HG03097 (cell line): ENCODE measurements around the gene NBAS.
"Not testable (repeated sequence)": the region's sequence is repeated elsewhere in the genome, so short reads cannot be mapped to it uniquely, and the experiment has no call there.

Experiments
- ATAC-seq: cut with Tn5 transposase; IDR thresholded peaks from one replicate; pipeline ENCODE4 v1.9.1; 2021; ENCODE audit not compliant: unreplicated experiment, low FRiP score

Gene NBAS

DNA sequence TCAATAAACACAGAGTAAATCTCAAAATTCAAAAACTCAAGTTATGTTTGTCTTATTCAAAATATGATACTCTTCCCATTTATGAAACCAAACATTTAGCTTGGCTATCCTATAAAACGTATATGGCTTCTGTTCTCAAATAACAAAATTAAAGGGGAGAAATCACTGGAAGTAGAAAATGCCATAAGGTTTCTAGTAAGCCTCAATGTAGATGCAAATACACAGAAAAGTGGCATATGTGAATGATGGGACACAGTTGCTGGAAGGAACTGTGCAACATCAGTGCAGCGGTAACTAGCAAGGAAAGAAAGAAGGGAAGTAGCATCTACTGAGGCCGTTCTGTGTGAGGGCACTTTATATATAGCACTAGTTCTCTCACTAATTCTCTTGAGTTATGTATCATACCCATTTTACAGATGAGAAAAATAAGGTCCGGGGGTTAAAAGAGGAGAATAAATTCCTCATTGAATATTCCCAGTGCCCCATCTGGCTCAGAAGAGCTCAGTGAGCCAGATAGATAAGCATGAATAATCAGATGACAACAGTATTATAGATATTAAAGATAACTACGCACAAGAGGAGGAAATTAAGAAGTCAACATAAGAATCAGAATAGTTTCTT, 27.2 kb downstream of the NBAS start:
- ATAC-seq: no peak

GRCh38 chr2:15532996-15533395, 28.1 kb downstream of the NBAS start:
- no peak for ATAC-seq

DNA sequence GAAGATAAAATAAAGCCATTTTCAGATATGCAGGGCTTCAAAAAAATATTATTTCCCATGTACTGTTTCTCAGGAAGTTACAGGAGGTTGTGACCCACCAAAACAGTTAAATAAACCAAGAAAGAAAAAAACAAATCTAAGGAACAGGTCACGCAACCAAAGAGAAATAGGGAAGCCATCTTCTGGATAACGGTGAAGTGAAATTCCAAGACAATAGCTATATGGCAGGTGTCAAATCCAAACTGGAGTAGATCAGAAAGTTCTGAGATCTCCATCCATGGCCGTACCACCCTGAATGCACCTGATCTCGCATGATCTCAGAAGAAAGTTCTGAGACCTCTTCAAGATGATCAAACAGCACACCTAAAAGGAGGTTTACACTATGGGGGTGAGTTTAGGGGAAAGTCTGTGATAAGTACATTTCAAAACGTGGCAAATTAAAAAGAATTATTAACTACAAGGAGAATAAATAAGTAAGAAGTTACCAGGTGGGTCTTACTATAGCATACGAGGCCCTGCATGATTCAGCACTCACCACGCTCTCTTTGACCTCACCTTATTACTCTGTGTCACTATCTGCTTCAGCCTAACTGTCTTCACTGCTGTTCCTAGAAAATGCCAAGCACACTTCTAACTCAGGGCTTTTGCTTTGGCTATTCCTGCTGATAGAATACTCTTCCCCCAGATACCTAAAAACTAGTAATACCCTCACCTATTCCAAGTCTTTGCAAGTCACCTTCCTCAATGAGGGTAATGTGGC, 29.9 kb downstream of the NBAS start:
- no peak for ATAC-seq

DNA sequence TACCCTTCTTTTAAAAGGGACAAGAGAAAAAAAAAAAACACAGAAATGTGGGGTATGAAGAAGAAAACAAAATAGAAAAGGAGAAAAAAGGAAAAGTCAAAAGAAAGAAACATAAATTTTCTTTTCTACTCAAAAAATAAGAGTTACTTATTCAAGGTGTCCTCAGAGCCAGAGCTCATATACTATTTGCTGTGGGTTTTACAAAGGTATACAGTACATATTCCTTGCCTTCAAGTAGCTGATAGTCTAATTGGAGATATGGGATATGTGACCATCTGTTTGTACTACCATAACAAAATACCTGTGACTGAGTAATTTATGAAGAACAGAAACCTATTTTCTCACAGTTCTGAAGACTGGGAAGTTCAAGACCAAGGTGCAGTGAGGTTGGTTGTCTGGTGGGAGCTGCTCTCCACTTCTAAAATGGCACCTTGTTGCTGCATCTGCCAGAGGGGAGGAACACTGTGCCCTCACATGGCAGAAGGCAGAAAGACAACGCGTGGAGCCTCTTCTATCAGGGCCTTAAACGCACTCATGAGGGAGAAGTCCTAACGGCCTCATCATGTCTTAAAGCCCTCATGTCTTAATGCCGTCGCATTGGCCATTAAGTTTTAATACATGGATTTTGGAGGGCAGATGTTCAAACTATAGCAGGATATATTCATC, 33.9 kb downstream of the NBAS start:
- no peak for ATAC-seq

DNA sequence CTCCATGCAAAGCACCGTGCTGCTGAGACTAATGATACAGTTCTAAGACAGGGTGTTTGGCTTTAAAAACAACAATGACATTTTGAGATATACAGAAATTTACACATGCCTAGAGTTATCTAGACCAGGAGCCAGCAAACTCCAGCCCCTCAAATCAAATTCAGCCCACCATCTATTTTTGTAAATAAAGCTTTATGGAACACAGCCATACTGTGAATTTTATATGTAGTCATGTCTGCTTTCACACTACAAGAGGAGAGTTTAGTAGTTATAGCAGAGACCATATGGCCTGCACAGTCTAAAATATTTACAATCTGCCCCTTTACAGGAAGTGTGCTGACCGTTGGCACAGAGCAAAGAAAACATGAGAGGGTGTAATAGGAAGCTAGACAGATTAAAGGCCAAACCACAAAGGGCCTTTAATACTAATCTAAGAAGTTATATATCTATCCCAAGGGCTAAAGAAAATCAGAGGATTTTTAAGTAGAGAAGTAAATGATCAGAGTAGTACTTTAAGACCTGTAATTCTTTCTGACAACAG, 39.4 kb downstream of the NBAS start:
- no peak for ATAC-seq

DNA sequence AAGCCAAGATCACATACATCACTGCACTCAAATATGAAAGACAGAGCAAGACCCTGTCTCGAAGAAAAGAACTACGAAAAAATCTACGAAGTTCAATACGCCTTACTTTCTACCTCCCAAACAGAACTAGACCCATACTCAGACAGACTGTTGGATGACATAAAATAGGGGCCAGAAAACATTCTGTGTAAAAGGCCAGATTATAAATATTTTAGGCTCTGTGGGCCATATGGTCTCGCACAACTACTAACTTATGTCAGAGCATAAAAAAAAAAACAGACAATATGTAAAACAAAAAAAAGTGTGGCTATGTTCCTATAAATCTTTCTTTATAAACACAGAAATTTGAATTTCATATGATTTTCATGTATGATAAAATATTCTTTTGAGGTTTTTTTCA, 40.8 kb downstream of the NBAS start:
- no peak for ATAC-seq

- ATAC-seq: not testable (repeated sequence)
Observed at GRCh38 chr2:15518759-15519158, 42.4 kb downstream of the NBAS start.

- no peak for ATAC-seq
Observed at GRCh38 chr2:15517793-15518192, 43.3 kb downstream of the NBAS start.

- no peak for ATAC-seq
Observed at GRCh38 chr2:15511686-15512085, 49.4 kb downstream of the NBAS start.

DNA sequence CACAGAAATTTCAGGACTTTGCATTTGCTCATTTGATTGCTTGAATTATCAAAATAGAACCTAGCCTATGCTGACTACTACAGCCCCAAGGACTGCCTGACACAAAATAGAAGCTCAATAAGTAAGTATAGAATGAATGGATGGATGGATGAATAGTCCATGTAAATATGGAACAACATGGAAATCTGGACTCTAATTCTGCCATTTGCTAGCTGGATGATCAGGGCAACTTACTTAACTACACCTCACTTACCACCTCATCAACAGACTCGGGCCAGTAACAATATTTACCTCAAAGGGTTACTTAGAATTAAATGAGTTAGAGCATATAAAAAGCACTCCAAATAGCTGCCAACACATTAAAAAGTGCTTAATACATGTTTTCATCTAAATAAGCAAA, 50.6 kb downstream of the NBAS start:
- no peak for ATAC-seq

DNA sequence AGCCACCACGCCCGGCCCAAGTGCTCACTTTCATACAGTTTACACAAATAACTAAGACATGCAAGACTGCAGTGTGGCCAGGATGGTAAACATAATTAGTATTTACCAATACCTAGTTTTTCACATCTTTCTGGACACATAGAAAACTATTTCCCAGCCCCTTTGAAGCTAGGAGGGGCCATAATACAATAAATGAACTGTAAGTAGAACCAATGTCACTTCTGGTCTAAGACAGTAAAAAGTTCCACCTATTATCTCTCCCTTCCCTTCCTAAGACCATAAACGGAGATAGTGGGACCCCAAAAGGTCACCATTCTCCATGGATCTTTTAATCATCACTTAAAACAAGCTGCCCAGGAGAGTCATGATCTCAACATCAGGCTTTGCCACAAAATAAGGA, 51.0 kb downstream of the NBAS start:
- no peak for ATAC-seq

GRCh38 chr2:15507697-15508096, 53.4 kb downstream of the NBAS start:
- ATAC-seq: no peak

DNA sequence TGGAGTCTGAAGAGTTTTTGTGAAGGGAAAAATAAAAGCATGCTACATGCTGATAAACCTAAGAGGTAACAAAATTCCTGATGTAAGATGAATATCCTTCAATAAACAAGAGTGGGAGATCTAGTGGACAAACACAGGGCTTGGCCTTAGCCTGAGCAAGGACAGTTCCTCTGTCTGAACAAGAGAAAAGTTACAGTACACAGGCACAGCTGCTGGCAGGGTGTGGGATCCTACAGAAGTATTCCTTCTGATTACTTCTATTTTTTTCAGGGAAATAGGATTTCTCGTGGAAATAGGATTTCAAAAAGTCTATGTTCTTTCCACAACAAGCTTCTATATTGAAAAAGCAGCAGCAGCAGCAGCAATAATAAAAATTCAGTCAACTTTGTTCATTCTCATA, 54.1 kb downstream of the NBAS start:
- ATAC-seq: no peak

DNA sequence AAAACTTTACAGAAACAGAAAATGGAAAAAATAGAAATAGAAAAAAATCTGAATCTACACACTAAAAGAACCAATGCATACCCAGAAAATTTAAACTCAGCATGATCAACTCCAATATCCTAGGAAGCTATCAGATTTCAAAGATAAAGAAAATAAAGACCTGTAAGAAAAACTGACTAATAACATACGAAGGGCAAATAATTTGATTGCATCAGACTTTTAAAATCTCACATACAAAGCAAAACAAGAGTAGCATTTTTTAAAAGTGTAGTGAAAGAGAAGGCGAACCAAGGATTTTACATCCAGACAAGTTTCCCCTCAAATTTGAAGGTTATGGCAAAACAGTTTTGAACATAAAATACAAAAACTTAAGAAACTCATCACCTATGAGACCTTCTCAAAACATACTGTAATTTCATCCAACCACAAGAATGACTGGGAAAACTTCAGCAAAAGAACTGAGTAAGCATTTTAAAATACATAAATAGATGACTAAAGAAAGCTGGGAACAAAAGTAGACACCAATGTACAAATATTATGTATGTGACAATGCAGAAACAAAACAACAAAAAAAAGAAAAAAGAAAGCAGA, 54.8 kb downstream of the NBAS start:
- ATAC-seq: no peak

GRCh38 chr2:15504882-15505663, 56.1 kb downstream of the NBAS start:
- ATAC-seq: no peak

GRCh38 chr2:15499251-15499650, 61.9 kb downstream of the NBAS start:
- not testable (repeated sequence) for ATAC-seq

DNA sequence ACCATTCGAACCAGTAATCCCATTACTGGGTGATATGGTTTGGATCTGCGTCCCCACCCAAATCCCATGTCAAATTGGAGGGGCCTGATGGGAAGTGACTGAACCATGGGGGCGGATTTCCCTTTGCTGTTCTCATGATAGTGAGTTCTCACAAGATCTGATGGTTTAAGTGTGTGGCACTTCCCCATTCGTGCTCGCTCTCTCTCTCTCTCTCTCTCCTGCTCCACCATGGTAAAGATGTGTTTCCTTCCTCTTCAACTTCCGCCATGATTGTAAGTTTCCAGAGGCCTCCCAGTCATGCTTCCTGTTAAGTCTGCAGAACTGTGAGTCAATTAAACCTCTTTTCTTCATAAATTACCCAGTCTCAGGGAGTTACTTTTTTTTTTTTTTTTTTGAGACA, 62.6 kb downstream of the NBAS start:
- ATAC-seq: no peak

- no peak for ATAC-seq
Observed at GRCh38 chr2:15494877-15495276, 66.3 kb downstream of the NBAS start.

DNA sequence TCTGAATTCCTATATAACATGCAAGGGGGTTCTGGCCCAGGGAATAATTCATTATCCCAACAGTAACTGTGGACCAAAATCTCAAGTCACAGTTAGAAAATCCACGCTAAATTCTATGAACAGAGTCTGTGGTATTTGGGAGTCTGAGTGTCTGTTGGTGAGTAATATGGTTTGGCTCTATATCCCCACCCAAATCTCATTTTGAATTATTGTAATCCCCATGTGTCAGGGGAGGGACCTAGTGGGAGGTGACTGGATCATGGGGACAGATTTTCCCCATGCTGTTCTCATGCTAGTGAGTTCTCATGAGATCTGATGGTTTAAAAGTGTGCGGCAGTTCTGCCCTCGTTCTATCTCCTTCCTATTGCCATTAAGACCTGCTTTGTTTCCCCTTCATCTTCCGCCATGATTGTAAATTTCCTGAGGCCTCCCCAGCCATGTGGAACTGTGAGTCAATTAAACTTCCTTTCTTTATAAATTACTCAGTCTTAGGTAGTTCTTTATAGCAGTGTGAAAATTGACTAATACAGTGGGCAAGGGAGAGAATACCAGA, 68.3 kb downstream of the NBAS start:
- no peak for ATAC-seq

DNA sequence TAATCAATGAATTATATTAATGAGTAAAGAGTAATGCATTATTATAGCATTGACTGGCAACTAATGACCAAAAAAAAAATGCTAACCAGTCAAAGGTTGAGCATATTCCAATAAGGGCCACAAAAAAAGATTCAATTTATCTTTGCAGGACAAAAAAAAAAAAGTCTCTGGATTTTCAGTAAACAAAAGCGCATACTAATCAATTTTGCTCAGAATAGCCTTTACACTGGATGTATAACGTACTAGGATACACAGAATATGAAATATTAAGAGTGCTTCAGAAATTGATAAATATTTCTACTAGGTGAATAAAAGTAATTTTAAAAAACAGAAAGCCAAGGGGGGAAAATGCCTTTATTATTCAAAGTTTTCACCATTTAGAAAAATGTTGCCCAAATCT, 74.4 kb downstream of the NBAS start:
- ATAC-seq: no peak
